Fibroblast of the conjunctiva (primary cell): ENCODE data around the gene CTDNEP1.

ENCODE experiments used
- DNase-seq: peaks from one replicate; pipeline ENCODE4 v3.0.0-alpha.2; 2010; ENCODE audit warnings: low read depth

CTDNEP1 gene

GRCh38 chr17:7251661-7252175, at the start of gene CTDNEP1:
Gene CTDNEP1, minus strand, starts transcription at chr17:7251734. Its CDS starts 438 bp downstream, at chr17:7251296.
- DNase-seq: peak; percentile 99

GRCh38 chr17:7296189-7296861, 44.8 kb upstream of the CTDNEP1 start:
- DNase-seq: peak; percentile 54

GRCh38 chr17:7295230-7296180, 44.0 kb upstream of the CTDNEP1 start:
- no peak for DNase-seq

GRCh38 chr17:7294614-7295153, 43.1 kb upstream of the CTDNEP1 start, which contains the start of gene YBX2:
Gene YBX2, minus strand, starts transcription at chr17:7294639. Its CDS starts 139 bp downstream, at chr17:7294500.
- no peak for DNase-seq

- no peak for DNase-seq
Measured at GRCh38 chr17:7293816-7294613, 42.5 kb upstream of the CTDNEP1 start.

GRCh38 chr17:7293159-7293558, 41.6 kb upstream of the CTDNEP1 start:
- no peak for DNase-seq

- no peak for DNase-seq
Measured at GRCh38 chr17:7292729-7293128, 41.2 kb upstream of the CTDNEP1 start.

GRCh38 chr17:7292194-7292593, 40.7 kb upstream of the CTDNEP1 start:
- DNase-seq: no peak

GRCh38 chr17:7290685-7291084, 39.2 kb upstream of the CTDNEP1 start:
- DNase-seq: no peak

- DNase-seq: no peak
Measured at GRCh38 chr17:7290166-7290565, 38.6 kb upstream of the CTDNEP1 start.

GRCh38 chr17:7289256-7290032, 37.9 kb upstream of the CTDNEP1 start:
- no peak for DNase-seq

- DNase-seq: no peak
Measured at GRCh38 chr17:7285679-7286078, 34.1 kb upstream of the CTDNEP1 start.

GRCh38 chr17:7284911-7285310, 33.4 kb upstream of the CTDNEP1 start:
- DNase-seq: no peak

- no peak for DNase-seq
Measured at GRCh38 chr17:7283471-7284216, 32.1 kb upstream of the CTDNEP1 start.

- no peak for DNase-seq
Measured at GRCh38 chr17:7282752-7283321, 31.3 kb upstream of the CTDNEP1 start.

GRCh38 chr17:7281953-7282751, 30.6 kb upstream of the CTDNEP1 start:
- no peak for DNase-seq

GRCh38 chr17:7281074-7281952, 29.8 kb upstream of the CTDNEP1 start, which contains the start of gene SLC2A4:
Gene SLC2A4, plus strand, starts transcription at chr17:7281718. Its CDS starts 217 bp downstream, at chr17:7281935.
- peak; percentile 88 for DNase-seq
